ENCODE data around the gene PPP1R13L.

DNA sequence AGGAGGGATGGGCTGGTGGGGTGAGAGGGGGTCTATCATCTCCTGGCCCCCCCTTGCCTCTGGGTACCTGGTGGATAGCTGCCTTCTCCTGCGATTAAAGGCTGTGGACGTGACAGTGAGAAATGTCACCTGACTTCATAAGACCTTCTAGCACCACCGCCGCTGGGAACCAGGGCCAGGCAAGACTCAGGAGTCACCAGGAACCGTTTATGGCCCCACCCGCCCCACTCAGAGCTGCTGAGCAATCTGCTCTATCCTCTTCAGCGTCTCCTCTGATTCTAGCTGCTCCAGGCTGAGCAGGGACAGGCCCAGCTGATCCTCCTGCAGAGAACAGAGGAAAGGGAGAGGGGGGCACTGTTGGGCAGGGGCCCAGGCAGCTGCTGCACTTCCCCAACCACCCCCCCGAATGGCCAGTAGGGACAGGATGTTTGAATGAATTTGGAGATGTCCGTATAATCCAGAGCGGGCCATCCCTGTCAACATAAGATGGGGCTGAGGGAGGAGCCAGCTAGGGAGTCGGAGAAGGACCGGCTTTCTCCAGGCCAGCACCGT lies 53.4 kb downstream of the PPP1R13L start:
- TF ChIP-seq CTCF (IDR thresholded peaks at IDR 0.05) (no peak), POLR2A (IDR thresholded peaks at IDR 0.05) (no peak)
